Liver (tissue), 9 donors: ENCODE measurements around the gene CYBA. TPM values are rescaled to one million over a fixed set of nuclear protein-coding genes. Genes with fewer than 3 reads are reported as not detected.

ENCODE experiments used
- DNase-seq: peaks from one replicate; pipeline ENCODE4 v3.0.0-alpha.2; 2017; ENCODE audit warnings: low spot score
- H3K27ac ChIP-seq, 2 donors: one replicate each; pipeline ENCODE4 v1.7.0; 2013; ENCODE audit warnings: inconsistent platforms in 2 of 2, low read length in 2 of 2, control low read depth in 1 of 2, low read depth in 1 of 2, mild to moderate bottlenecking in 1 of 2
- H3K27me3 ChIP-seq, 4 donors: one replicate each; pipeline versions ENCODE4 v1.6.1 to v1.7.0; 2013; ENCODE audit warnings: low read length in 3 of 4, inconsistent platforms in 1 of 4, mild to moderate bottlenecking in 1 of 4, moderate library complexity in 1 of 4; ENCODE audit not compliant: control insufficient read depth in 4 of 4, insufficient read depth in 4 of 4
- H3K36me3 ChIP-seq, 4 donors: one replicate each; pipeline versions ENCODE4 v1.6.1 to v1.7.0; 2013; ENCODE audit warnings: low read length in 3 of 4, mild to moderate bottlenecking in 3 of 4, low read depth in 1 of 4, moderate library complexity in 1 of 4; ENCODE audit not compliant: control insufficient read depth in 4 of 4, insufficient read depth in 3 of 4
- H3K4me1 ChIP-seq, 4 donors: one replicate each; pipeline versions ENCODE4 v1.6.1 to v1.7.0; 2013; ENCODE audit warnings: low read length in 3 of 4, mild to moderate bottlenecking in 3 of 4, moderate library complexity in 1 of 4; ENCODE audit not compliant: control insufficient read depth in 4 of 4, insufficient read depth in 4 of 4
- H3K4me3 ChIP-seq, 3 donors: one replicate each; pipeline versions ENCODE4 v1.6.1 to v1.7.0; 2013; ENCODE audit warnings: low read length in 3 of 3, control low read depth in 1 of 3, low read depth in 1 of 3, mild to moderate bottlenecking in 1 of 3
- H3K9ac ChIP-seq, 2 donors: one replicate each; pipeline ENCODE4 v1.7.0; 2013; ENCODE audit warnings: low read length in 2 of 2, mild to moderate bottlenecking in 2 of 2, moderate library complexity in 2 of 2, control low read depth in 1 of 2, low read depth in 1 of 2
- H3K9me3 ChIP-seq, 4 donors: one replicate each; pipeline versions ENCODE4 v1.6.1 to v1.7.0; 2013; ENCODE audit warnings: low read length in 3 of 4; ENCODE audit not compliant: control insufficient read depth in 4 of 4
- ATF3 ChIP-seq: IDR thresholded peaks from 2 replicates; pipeline ENCODE4 v1.6.1; 2016; ENCODE audit warnings: antibody characterized with exemption
- CTCF ChIP-seq: fragments of 150-350 bp; IDR thresholded peaks from 2 replicates; pipeline ENCODE4 v1.5.1; 2017; ENCODE audit warnings: improper control_type of control experiment, low read depth, low read length; ENCODE audit not compliant: missing input control
- EGR1 ChIP-seq, 2 donors: IDR thresholded peaks; 2 replicates each; pipeline ENCODE4 v1.6.1; 2016 to 2018; ENCODE audit warnings: antibody characterized with exemption in 2 of 2, low read depth in 2 of 2
- FOXA1 ChIP-seq: IDR thresholded peaks from 2 replicates; pipeline ENCODE4 v1.6.1; 2016; ENCODE audit warnings: antibody characterized with exemption
- GABPA ChIP-seq, 2 donors: IDR thresholded peaks in 1 of 2; conservative IDR thresholded peaks in 1 of 2; 2 replicates each; pipeline ENCODE4 v1.6.1; 2016; ENCODE audit warnings: antibody characterized with exemption in 2 of 2, mild to moderate bottlenecking in 1 of 2, moderate library complexity in 1 of 2
- HNF4A ChIP-seq, 2 donors: conservative IDR thresholded peaks; 2 replicates each; pipeline ENCODE4 v1.6.1; 2016; ENCODE audit warnings: antibody characterized with exemption in 2 of 2, mild to moderate bottlenecking in 2 of 2
- HNF4G ChIP-seq: IDR thresholded peaks from 2 replicates; pipeline ENCODE4 v1.6.1; 2016; ENCODE audit warnings: antibody characterized with exemption
- JUND ChIP-seq, 2 donors: IDR thresholded peaks; 2 replicates each; pipeline ENCODE4 v1.6.1; 2016; ENCODE audit warnings: antibody characterized with exemption in 2 of 2
- MAX ChIP-seq: IDR thresholded peaks from 2 replicates; pipeline ENCODE4 v1.6.1; 2016; ENCODE audit warnings: antibody characterized with exemption
- NR2F2 ChIP-seq: IDR thresholded peaks from 2 replicates; pipeline ENCODE4 v1.6.1; 2016; ENCODE audit warnings: antibody characterized with exemption
- REST ChIP-seq: IDR thresholded peaks from 2 replicates; pipeline ENCODE4 v1.6.1; 2016; ENCODE audit warnings: antibody characterized with exemption, mild to moderate bottlenecking
- RXRA ChIP-seq, 2 donors: IDR thresholded peaks; 2 replicates each; pipeline ENCODE4 v1.6.1; 2017 to 2018; ENCODE audit warnings: antibody characterized with exemption in 2 of 2, mild to moderate bottlenecking in 1 of 2
- SP1 ChIP-seq: IDR thresholded peaks from 2 replicates; pipeline ENCODE4 v1.6.1; 2018; ENCODE audit warnings: antibody characterized with exemption, mild to moderate bottlenecking
- TAF1 ChIP-seq: conservative IDR thresholded peaks from 2 replicates; pipeline ENCODE4 v1.6.1; 2016; ENCODE audit warnings: antibody characterized with exemption, mild to moderate bottlenecking
- YY1 ChIP-seq: IDR thresholded peaks from 2 replicates; pipeline ENCODE4 v1.6.1; 2016; ENCODE audit warnings: antibody characterized with exemption, mild to moderate bottlenecking
- ZBTB33 ChIP-seq: IDR thresholded peaks from 2 replicates; pipeline ENCODE4 v1.6.1; 2016; ENCODE audit warnings: antibody characterized with exemption
- WGBS: extraction: QIAGEN DNeasy Blood & Tissue Kit; methylation state at CpG from one replicate; pipeline ENCODE4 v1.1.7; 2013; 5-methylcytosine and 5-hydroxymethylcytosine counted together
- polyA plus RNA-seq, 2 donors: library from polyadenylated mRNA; stranded (reverse) in 1 of 2; unstranded in 1 of 2; fragments of 200-250 nt in 1 of 2; fragments of >200 nt in 1 of 2; fragmentation: Nextera tagmentation in 1 of 2; extraction: Ambion mirVana in 1 of 2; gene quantifications; one replicate each; pipeline versions ENCODE4 v1.2.1 to v1.2.3, GENCODE V29; 2013 to 2015
- total RNA-seq, 2 donors: library from RNA; depleted of rRNA; stranded (reverse); fragments of >200 nt; gene quantifications; one replicate each; pipeline ENCODE4 v1.2.3, GENCODE V29; 2014
- donor health status: healthy.
- donor health status: healthy.
- donor health status: healthy.
- donor health status: healthy.
- donor health status: healthy.

The CYBA gene
- total and polyA plus RNA-seq, 4 donors, result 39.0 to 217 (median 52.6) TPM

- TF ChIP-seq SP1 (no peak), JUND (IDR thresholded peaks at IDR 0.05) (no peak)
These were observed 23.0 kb upstream of the CYBA start (continued) for GRCh38 chr16:88673716-88674379.

GRCh38 chr16:88672776-88673175 is 21.9 kb upstream of the CYBA start:
- H3K9me3 ChIP-seq, result no peaks in the 10 kb centered on the region
- no peaks in the 10 kb centered on the region for H3K4me1 ChIP-seq
- H3K27ac ChIP-seq, result no peak overlapping the region
- no peak overlapping the region for H3K4me3 ChIP-seq
- H3K27me3 ChIP-seq, result no peaks in the 10 kb centered on the region
- peaks cover 0 to 8% (median 1%) of the 10 kb centered on the region in 4 donors for H3K36me3 ChIP-seq
- TF ChIP-seq HNF4G, result no peak
- TF ChIP-seq REST, result no peak
- no peak for TF ChIP-seq EGR1 (IDR thresholded peaks at IDR 0.05; ENCODE audit: low read depth in 2 of 2)
- TF ChIP-seq YY1, result no peak
- TF ChIP-seq FOXA1, result no peak
- no peak for TF ChIP-seq NR2F2
- TF ChIP-seq TAF1, result no peak
- TF ChIP-seq CTCF, result no peak
- no peak for TF ChIP-seq MAX
- no peak for TF ChIP-seq ZBTB33
- WGBS, result 83% methylated on average over 11 of the region's 11 CpGs
- H3K9ac ChIP-seq, result no peak overlapping the region
- no peak for DNase-seq

GRCh38 chr16:88671806-88672205 is 21.0 kb upstream of the CYBA start:
- no peak for DNase-seq
- no peak overlapping the region for H3K9ac ChIP-seq
- TF ChIP-seq EGR1 (IDR thresholded peaks at IDR 0.05; ENCODE audit: low read depth in 2 of 2) (no peak), MAX (no peak), FOXA1 (no peak), TAF1 (no peak), GABPA (IDR thresholded peaks at IDR 0.05 in 1 of 2, conservative IDR thresholded peaks at IDR 0.05 in 1 of 2) (no peak), JUND (IDR thresholded peaks at IDR 0.05) (no peak), NR2F2 (no peak), ATF3 (no peak), HNF4A (conservative IDR thresholded peaks at IDR 0.05) (no peak), RXRA (IDR thresholded peaks at IDR 0.05) (no peak)

More at GRCh38 chr16:88671806-88672205, 21.0 kb upstream of the CYBA start:
- WGBS, result 94% methylated on average over 23 of the region's 23 CpGs
- Histone ChIP-seq H3K36me3 (peaks cover 0 to 8% (median 1%) of the 10 kb centered on the region in 4 donors), H3K27ac (no peak overlapping the region), H3K4me1 (no peaks in the 10 kb centered on the region), H3K27me3 (no peaks in the 10 kb centered on the region), H3K9me3 (no peaks in the 10 kb centered on the region), H3K4me3 (no peak overlapping the region)
